Retina (tissue), 1 donor: ENCODE measurements around the gene ARHGAP31.
A peak's percentile ranks its signal among the peaks of the same experiment; 100 is the strongest.
"Not testable (repeated sequence)": the region's sequence is repeated elsewhere in the genome, so short reads cannot be mapped to it uniquely, and the experiment has no call there.

Source experiments
- DNase-seq: peaks from one replicate; pipeline ENCODE4 v3.0.0-alpha.2; 2016

The ARHGAP31 gene

GRCh38 chr3:119294696-119295671, 801 bp downstream of the ARHGAP31 start:
- DNase-seq: peak; percentile 83

DNA sequence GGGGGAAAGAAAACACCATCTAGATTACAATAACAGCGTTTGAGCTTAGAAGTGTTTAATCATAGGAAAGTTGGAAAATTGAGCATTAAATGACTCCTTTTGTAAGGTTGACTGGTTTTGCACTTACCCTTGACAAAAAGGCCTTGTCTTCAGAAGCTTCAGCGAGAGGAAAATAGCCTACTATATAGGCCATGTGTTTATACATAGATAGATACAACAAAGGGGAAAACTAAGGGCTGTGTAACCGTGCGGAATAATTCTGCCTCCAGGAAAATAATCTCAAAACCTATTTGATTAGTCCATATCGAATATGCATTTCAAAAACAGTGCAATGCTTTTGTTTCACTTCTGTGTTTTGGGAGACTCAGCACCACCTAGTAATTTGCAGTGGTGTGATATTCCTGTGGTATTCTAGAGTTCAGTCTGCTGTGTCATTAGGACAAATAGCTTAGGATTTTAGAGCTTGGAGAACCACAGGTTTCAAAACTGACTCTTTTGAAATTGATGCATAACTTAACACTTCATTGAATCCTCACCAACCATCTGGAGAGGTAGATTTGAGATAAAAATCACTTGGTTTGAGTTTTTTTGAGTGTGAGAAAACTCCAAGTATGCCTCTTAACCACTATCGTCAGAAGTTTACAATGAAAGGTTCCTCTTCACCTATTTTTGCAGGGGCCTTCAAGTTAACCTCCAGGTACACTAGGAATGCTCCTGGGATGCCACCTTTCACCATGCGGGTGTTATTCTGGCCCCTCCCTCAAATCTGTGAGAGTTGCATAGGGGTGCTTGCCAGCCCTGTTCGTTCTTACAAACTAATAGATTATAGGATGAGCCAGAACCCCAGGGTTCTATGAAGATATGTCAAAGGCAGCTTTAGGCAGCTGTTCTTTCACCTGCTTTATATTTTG, 1.9 kb downstream of the ARHGAP31 start:
- peak; percentile 34 for DNase-seq

- no peak for DNase-seq
These were observed 2.5 kb downstream of the ARHGAP31 start for GRCh38 chr3:119296727-119297122.

DNA sequence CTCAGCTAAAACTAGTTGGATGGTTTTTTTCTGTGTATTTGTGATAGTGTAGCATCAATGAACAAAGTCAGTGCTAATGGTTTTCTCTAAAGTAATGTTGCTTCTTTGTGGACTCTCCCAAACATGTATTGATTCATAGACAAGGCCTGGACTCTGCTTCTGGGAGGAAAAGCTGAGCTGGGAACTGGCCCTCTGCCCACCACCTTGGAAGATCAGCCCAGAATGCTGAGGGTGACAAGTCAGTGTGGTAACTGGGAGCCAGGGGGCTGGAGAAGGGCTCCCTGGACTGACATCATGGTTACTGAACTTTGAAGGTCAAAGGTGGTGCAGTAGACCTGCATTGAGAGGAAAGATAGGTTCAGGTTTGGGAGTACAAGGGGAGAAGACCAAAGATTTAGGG, 3.0 kb downstream of the ARHGAP31 start:
- DNase-seq: no peak

- no peak for DNase-seq
These were observed 4.4 kb downstream of the ARHGAP31 start for GRCh38 chr3:119298565-119298941.

DNA sequence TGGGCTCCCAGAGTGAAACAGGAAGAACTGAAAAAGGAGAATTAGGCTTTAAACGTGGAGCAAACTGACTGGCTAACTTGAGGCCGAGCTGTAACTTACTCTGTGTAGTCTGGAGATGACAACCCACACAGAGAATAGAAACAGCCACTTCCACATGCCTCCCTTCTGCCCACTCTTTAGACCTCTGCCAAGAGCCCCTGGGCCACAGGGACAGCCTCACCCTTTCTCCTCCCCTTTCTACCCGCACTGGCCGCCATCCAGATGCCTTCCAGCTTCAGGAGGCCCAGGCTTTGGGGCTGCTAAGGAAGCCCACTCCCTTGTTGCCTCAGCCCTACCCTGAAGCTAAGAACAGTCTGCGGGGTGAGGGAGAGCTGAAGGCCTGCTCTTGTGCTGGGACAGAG, 6.8 kb downstream of the ARHGAP31 start:
- no peak for DNase-seq

GRCh38 chr3:119301662-119302061, 7.5 kb downstream of the ARHGAP31 start:
- DNase-seq: no peak

DNA sequence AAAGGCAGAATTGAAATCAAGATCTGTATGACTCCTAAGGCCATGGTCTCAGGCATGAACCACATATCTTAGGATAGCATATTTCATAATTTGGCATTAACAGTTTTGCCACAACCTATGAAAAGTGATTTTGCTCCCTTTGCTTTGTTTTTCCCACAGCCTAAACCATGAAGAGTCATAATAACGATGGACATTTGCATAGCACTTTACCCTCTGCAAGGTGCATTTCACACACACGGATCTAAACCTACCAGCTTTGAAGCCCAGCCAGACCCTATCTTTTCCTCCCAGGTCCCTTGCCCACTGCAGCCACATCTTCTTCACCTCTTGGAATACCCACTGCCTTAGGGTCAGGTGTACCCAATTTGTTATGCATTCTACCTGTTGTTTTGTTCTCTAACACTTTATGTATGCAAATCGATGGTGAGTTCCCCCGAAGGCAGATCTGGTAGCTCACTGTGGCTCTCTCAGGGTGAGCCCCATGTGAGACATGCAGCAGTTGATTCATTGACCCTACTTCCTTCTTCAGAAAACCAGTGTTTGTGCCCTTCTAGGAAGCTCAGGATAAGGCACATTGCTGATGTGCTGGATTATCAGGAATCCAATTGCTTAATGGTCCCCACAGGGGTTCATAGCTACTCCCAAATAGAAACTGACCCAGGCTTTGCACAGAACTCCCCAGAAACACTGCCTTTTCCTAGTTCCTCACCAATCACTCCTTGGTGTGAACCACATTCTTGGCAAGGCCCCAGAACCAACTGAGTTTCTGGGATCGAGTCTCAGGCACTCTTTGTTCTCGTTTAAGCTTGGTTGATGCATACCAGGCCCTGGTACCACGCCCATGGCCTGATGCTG, 8.7 kb downstream of the ARHGAP31 start:
- DNase-seq: no peak

GRCh38 chr3:119304201-119304713, 10.1 kb downstream of the ARHGAP31 start:
- no peak for DNase-seq

GRCh38 chr3:119305286-119305685, 11.1 kb downstream of the ARHGAP31 start:
- no peak for DNase-seq

- not testable (repeated sequence) for DNase-seq
These were observed 12.2 kb downstream of the ARHGAP31 start for GRCh38 chr3:119306378-119306777.

GRCh38 chr3:119308355-119308754, 14.2 kb downstream of the ARHGAP31 start:
- DNase-seq: no peak

DNA sequence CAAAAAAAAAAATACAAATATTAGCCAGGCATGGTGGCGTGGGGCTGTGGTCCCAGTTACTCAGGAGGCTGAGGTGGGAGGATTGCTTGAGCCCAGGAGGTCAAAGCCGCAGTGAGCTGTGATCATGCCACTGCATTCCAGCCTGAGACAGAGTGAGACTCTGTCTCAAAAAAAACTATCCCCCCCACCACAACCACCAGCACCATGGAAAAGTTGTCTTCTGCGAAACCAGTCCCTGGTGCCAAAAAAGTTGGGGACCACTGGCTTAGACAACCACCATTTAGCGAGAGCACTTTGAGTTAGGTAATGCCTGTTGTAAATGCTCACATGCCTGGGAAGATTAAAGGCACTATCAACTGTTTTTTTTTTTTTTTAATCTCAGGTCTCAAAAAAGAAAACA, 15.4 kb downstream of the ARHGAP31 start:
- DNase-seq: no peak

GRCh38 chr3:119310071-119310470, 15.9 kb downstream of the ARHGAP31 start:
- DNase-seq: peak; percentile 39

- no peak for DNase-seq
These were observed 17.1 kb downstream of the ARHGAP31 start for GRCh38 chr3:119311081-119311925.

DNA sequence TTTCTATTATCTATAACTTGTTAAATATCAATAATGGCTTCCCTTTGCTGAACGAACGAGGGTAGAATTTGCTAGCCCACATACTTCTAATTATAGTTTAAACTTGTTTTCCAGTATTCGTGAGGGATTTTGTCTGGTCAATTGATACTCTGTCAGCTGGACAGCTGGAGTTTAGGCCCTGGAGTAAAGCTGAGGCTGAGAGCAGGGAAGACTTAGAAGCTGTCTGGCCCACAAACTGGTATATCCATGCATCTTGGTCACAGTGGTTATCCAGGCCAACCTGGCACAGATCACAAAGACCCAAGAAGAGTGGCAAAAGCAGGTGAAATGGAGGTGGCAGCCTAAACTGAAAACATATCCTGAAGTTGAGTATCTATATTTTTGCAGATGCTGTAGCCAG, 19.3 kb downstream of the ARHGAP31 start:
- no peak for DNase-seq

DNA sequence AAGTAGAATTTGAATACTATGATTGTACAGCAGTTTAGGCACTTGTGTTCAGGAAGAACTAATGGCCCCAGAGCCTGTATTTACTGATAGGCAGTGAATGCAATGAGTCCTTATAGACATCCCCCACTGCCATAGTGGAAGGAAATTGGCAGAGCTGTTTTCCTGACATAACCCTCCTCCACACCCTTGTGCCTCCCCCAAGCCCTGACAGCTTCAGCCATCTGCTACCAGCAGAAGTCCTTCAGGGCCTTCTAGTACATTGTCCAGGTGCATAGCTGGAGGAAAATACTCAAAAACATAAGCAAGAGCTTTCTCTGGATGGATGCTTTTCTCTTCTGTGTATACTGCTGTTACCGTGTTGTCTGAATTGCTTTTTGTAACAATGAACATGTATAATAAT, 20.6 kb downstream of the ARHGAP31 start:
- no peak for DNase-seq

DNA sequence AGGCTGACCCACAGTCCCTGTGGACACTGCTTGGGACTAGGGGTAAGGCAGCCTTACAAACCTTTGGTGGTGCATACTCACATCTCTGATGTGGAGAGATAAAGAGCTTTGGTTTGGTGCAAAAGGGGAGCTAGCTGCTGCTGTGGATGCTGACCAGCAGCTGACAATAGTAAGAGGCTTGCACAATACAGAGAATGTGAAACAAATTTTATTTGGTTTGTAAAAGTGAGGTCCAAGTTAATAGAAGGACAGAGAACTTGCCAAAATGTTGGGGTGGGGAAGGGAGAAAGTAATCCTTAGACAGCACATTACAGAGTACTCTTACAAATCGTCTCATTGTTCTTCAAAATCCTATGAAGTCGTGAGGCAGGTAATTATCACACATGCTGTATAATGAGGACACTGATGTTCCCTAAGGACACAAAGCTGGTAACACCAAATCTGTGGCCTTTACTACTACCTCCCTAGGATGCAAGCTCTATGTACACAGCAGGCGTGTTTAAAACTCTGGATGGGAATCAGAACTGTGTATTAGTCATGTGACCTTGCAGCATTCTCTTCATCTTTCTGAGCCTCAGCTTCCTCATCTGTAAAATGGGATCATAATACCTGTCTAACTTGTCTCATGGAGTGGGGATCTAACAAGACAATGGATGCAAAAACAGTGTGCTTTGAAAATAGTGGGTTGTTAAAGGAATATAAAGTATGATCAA, 21.6 kb downstream of the ARHGAP31 start:
- no peak for DNase-seq

DNA sequence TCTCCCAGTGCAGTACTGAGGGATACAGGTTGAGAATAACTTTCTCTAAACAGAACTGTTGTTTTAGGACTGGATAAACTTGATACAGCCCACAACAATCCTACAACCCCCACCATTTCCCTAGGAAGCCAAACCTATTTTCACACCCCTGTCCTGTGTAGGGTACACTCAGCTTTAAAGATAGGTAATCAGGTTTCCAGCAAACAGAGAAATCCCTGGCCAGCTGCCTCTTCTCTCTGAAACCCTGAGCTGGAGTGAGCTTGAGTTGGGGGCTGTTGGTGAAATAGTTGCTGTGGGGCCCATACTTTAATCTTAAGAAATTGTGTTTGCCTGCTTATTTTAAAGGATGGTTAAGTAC, 22.1 kb downstream of the ARHGAP31 start:
- DNase-seq: no peak

DNA sequence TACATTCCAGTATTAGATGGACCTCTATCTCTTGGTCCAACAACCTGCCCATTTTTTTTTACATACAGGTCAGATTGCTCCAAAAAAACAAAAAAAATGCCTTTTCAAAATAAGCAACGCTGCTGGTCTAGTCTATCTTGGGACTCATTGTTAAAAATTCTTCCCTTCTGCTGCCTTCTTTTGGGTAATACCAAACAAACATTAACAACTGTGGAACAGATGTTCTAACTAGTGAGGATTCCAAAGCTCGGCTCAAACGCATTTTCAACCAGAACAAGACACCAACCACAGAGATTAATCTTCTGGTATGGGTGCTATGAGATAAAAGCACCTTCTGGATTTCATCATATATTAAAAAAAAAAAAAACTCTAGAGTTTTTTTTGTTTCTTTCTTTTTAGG, 24.7 kb downstream of the ARHGAP31 start:
- DNase-seq: no peak

DNA sequence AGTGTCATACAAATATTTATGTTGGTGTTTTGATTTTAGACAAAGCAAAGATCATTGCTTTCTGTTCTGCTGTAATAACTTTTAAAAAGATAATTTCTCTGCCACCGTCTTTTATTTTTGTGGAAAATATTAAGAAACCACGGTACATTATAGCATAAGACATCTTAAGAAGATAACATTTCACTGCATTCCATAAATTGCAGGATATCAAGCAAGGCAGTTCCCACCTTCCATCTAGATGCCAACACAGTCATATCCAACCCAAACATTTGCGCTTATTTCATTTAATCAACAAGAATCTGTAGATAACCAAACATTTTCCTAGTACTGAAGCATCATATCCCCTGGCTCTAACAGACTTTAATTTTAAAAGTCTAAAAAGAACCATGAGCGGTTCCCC, 25.1 kb downstream of the ARHGAP31 start:
- DNase-seq: no peak
